PC-9 (cell line): ENCODE measurements around the gene ZC3H14.

ENCODE experiments used
- CTCF ChIP-seq: fragments of 200-600 bp; sonication (generic); conservative IDR thresholded peaks from 2 replicates; pipeline ENCODE4 v1.6.1; 2017; ENCODE audit warnings: mixed run types, antibody characterized with exemption, mild to moderate bottlenecking, moderate library complexity
- EZH2 ChIP-seq: fragments of 200-600 bp; sonication (generic); IDR thresholded peaks from 2 replicates; pipeline ENCODE4 v1.8.0; 2017; ENCODE audit warnings: antibody characterized with exemption, low read depth

- TF ChIP-seq EZH2 (no peak), CTCF (no peak)
These were observed 21.6 kb downstream of the ZC3H14 start for GRCh38 chr14:88584451-88584850.
